A549 (cell line): ENCODE data around the gene SLC1A2. TPM values are rescaled to one million over a fixed set of nuclear protein-coding genes. Genes with fewer than 3 reads are reported as not detected.

Experiments
- ATAC-seq, 2 experiments: fragments of 200-7000 bp in 1 of 2; fragments of >200 bp in 1 of 2; cut with Nextera tagmentation in 1 of 2; cut with Tn5 transposase in 1 of 2; 3 replicates each; pipeline versions ENCODE4 v1.8.0 to v1.9.1; 2018 to 2020; ENCODE audit warnings: mild to moderate bottlenecking in 1 of 2, moderate library complexity in 1 of 2
- CTCF ChIA-PET: fragments of 300-600 bp; sonication (Branson Sonifier 250); formaldehyde crosslinking; extraction: SDS; loops from one replicate; lab custom pipeline; 2021; ENCODE audit warnings: antibody characterized with exemption, inconsistent platforms; lab: Yijun Ruan, JAX
- POLR2A ChIA-PET: fragments of 350-600 bp; formaldehyde crosslinking; extraction: SDS; loops from one replicate; lab custom pipeline; 2021; ENCODE audit warnings: antibody characterized with exemption, inconsistent platforms; lab: Yijun Ruan, JAX
- DNase-seq, 2 experiments: peaks; one replicate each; pipeline versions ENCODE4 v3.0.0 to v3.0.0-alpha.2; 2011 to 2016; ENCODE audit warnings: low read depth in 1 of 2, low spot score in 1 of 2
- FAIRE-seq: peaks from 2 replicates; lab custom pipeline; 2011; peaks lifted over from hg19 to GRCh38; lab: Jason Lieb, UNC
- H3K27ac ChIP-seq, 2 experiments: fragments of >200 bp; sonication (Bioruptor Twin); formaldehyde crosslinking; 3 replicates each; pipeline ENCODE4 v1.5.1; 2016 to 2017
- H3K4me1 ChIP-seq: fragments of >200 bp; sonication (Bioruptor Twin); formaldehyde crosslinking; 3 replicates; pipeline ENCODE4 v1.6.1; 2016
- H3K4me2 ChIP-seq: fragments of >200 bp; sonication (Bioruptor Twin); formaldehyde crosslinking; 3 replicates; pipeline ENCODE4 v1.6.1; 2016
- H3K4me3 ChIP-seq: fragments of >200 bp; sonication (Bioruptor Twin); formaldehyde crosslinking; 3 replicates; pipeline ENCODE4 v1.5.1; 2016
- H3K9me3 ChIP-seq: fragments of >200 bp; sonication (Bioruptor Twin); formaldehyde crosslinking; 3 replicates; pipeline ENCODE4 v1.6.1; 2016
- CEBPB ChIP-seq, 2 experiments: fragments of >200 bp in 1 of 2; sonication (Bioruptor Twin) in 1 of 2; formaldehyde crosslinking in 1 of 2; IDR thresholded peaks; 2 replicates each; pipeline ENCODE4 v1.6.1; 2012 to 2016
- CHD4 ChIP-seq: fragments of 200-600 bp; sonication (generic); IDR thresholded peaks from 2 replicates; pipeline ENCODE4 v1.6.1; 2016; ENCODE audit warnings: antibody characterized with exemption, mild to moderate bottlenecking, borderline replicate concordance
- EHF ChIP-seq: fragments of 250-450 bp; sonication (Bioruptor Pico); IDR thresholded peaks from 2 replicates; pipeline ENCODE4 v1.5.0; 2020; ENCODE audit warnings: mild to moderate bottlenecking
- EHMT2 ChIP-seq: fragments of 200-600 bp; sonication (generic); IDR thresholded peaks from 2 replicates; pipeline ENCODE4 v1.6.1; 2016; ENCODE audit warnings: antibody characterized with exemption, low read depth, mild to moderate bottlenecking, moderate library complexity
- EP300 ChIP-seq, 2 experiments: fragments of >200 bp; sonication (Bioruptor Twin); formaldehyde crosslinking; IDR thresholded peaks; 2 replicates in 1 of 2; 3 replicates in 1 of 2; pipeline ENCODE4 v1.6.1; 2016 to 2017
- FOSL2 ChIP-seq, 2 experiments: fragments of 450-650 bp in 1 of 2; fragments of >200 bp in 1 of 2; sonication (Bioruptor Twin) in 1 of 2; formaldehyde crosslinking; IDR thresholded peaks; 2 replicates each; pipeline versions ENCODE4 v1.5.0 to v1.6.1; 2016 to 2020; ENCODE audit warnings: mild to moderate bottlenecking in 1 of 2, moderate library complexity in 1 of 2
- GATA3 ChIP-seq: IDR thresholded peaks from 2 replicates; pipeline ENCODE4 v1.6.1; 2012; ENCODE audit warnings: borderline replicate concordance
- HDAC2 ChIP-seq: fragments of 200-600 bp; sonication (generic); IDR thresholded peaks from 2 replicates; pipeline ENCODE4 v1.6.1; 2016
- HEYL ChIP-seq: fragments of 250-450 bp; sonication (Bioruptor Pico); IDR thresholded peaks from 2 replicates; pipeline ENCODE4 v1.8.0; 2021; ENCODE audit warnings: mild to moderate bottlenecking, moderate library complexity
- JUN ChIP-seq, 2 experiments: fragments of >200 bp; sonication (Bioruptor Twin); formaldehyde crosslinking; IDR thresholded peaks; 2 replicates in 1 of 2; 3 replicates in 1 of 2; pipeline ENCODE4 v1.6.1; 2016 to 2017
- JUNB ChIP-seq: fragments of >200 bp; sonication (Bioruptor Twin); formaldehyde crosslinking; IDR thresholded peaks from 2 replicates; pipeline ENCODE4 v1.6.1; 2016
- KDM1A ChIP-seq: fragments of 200-600 bp; sonication (generic); IDR thresholded peaks from 2 replicates; pipeline ENCODE4 v1.6.1; 2016; ENCODE audit warnings: low read depth, mild to moderate bottlenecking
- MYC ChIP-seq: IDR thresholded peaks from 2 replicates; pipeline ENCODE4 v1.6.1; 2012; ENCODE audit warnings: mild to moderate bottlenecking, inconsistent platforms, low read length, improper control_type of control experiment, borderline replicate concordance
- NPAS2 ChIP-seq: fragments of 250-450 bp; sonication (Bioruptor Pico); IDR thresholded peaks from 2 replicates; pipeline ENCODE4 v1.8.0; 2022; ENCODE audit warnings: mild to moderate bottlenecking, moderate library complexity, borderline replicate concordance
- NR3C1 ChIP-seq: fragments of >200 bp; sonication (Bioruptor Twin); formaldehyde crosslinking; IDR thresholded peaks from 3 replicates; pipeline ENCODE4 v1.6.1; 2017
- RAD21 ChIP-seq, 2 experiments: fragments of >200 bp in 1 of 2; sonication (Bioruptor Twin) in 1 of 2; formaldehyde crosslinking in 1 of 2; IDR thresholded peaks in 1 of 2; conservative IDR thresholded peaks in 1 of 2; 2 replicates in 1 of 2; 3 replicates in 1 of 2; pipeline ENCODE4 v1.6.1; 2012 to 2018; ENCODE audit warnings: inconsistent platforms in 1 of 2
- RCOR1 ChIP-seq: fragments of 150-350 bp; IDR thresholded peaks from 2 replicates; pipeline ENCODE4 v1.6.1; 2014; ENCODE audit warnings: antibody characterized with exemption, low read length, low read depth
- SMC3 ChIP-seq: fragments of >200 bp; sonication (Bioruptor Twin); formaldehyde crosslinking; IDR thresholded peaks from 3 replicates; pipeline ENCODE4 v1.6.1; 2018; ENCODE audit warnings: inconsistent platforms
- SREBF2 ChIP-seq: fragments of 450-650 bp; IDR thresholded peaks from 2 replicates; pipeline ENCODE4 v1.6.1; 2014; ENCODE audit warnings: mild to moderate bottlenecking, moderate library complexity
- TP53 ChIP-seq: fragments of 250-450 bp; sonication (Bioruptor Pico); IDR thresholded peaks from 2 replicates; pipeline ENCODE4 v1.5.0; 2021; ENCODE audit warnings: mild to moderate bottlenecking, moderate library complexity
- WGBS: methylation state at CpG from one replicate; pipeline ENCODE4 v1.1.6; 2017; ENCODE audit errors: missing lambda C conversion rate; 5-methylcytosine and 5-hydroxymethylcytosine counted together
- polyA plus RNA-seq, 4 experiments: library from polyadenylated mRNA; depleted of rRNA in 3 of 4; stranded (reverse); fragments of >200 nt; fragmentation: RNase III in 1 of 4; extraction: RNeasy Plus Mini Kit Qiagen cat#74134 plus additional on column Dnase treatment in 1 of 4; gene quantifications; 2 replicates in 3 of 4; 3 replicates in 1 of 4; pipeline ENCODE4 v1.2.3, GENCODE V29; 2011 to 2017
- TF ChIP-seq, protein P1 (sequence below): fragments of 150-350 bp; IDR thresholded peaks from 2 replicates; pipeline ENCODE4 v1.6.1; 2014; ENCODE audit warnings: low read depth, mild to moderate bottlenecking, low read length
- TF ChIP-seq, protein P2 (sequence below): fragments of >200 bp; sonication (Bioruptor Twin); formaldehyde crosslinking; IDR thresholded peaks from 2 replicates; pipeline ENCODE4 v1.6.1; 2016
- TF ChIP-seq, protein P3 (sequence below): IDR thresholded peaks from 2 replicates; pipeline ENCODE4 v1.6.1; 2012; ENCODE audit warnings: low read depth, borderline replicate concordance
- TF ChIP-seq, protein P4 (sequence below): fragments of >200 bp; sonication (Bioruptor Twin); formaldehyde crosslinking; IDR thresholded peaks from 3 replicates; pipeline ENCODE4 v1.6.1; 2016
- TF ChIP-seq, protein P5 (sequence below): IDR thresholded peaks from 2 replicates; pipeline ENCODE4 v1.6.1; 2012
- TF ChIP-seq, protein P6 (sequence below): fragments of 250-450 bp; sonication (Bioruptor Pico); IDR thresholded peaks from 2 replicates; pipeline ENCODE4 v1.5.0; 2020; ENCODE audit warnings: low read depth, mild to moderate bottlenecking, moderate library complexity

SLC1A2 gene
- polyA plus RNA-seq, 2 of the 4 experiments (the other 2 are of a cell fraction): 0.01 to 0.14 TPM

DNA sequence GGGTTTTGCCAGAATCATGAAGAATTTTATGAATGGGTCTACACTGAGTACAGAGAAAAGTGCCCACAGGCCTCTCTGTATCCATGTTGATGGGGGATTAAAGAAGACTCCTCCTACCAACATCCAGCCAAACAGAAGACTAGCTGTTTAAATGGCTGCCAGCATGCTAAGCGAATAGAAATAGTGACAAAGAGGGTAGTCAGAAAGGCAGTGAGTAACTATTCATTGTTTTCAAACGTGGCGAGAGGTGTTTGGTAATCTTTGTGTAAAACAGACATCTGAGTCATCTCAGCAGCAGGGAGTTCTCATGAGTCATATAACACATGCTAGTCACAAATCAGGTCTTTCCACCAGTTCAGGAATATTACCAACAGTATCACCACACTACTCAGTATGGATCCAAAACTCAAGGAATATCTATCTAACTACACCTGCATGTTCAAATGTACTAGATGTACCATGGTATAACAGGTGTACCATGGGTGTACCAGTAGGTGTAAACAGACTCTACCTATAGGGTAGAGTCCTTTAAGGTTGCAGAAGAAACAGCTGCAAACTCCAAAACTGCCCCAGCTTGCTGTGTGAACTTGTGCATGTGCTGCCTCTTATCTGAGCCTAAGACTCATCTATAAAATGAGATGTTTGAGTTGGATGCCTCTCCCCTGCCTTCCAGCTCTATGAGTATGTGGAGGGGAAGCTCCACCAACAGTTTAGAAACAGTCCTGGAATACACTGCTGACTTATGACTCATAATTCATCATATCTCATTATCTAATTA, 82.0 kb downstream of the SLC1A2 start:
- WGBS: 0% methylated on average over 3 of the region's 3 CpGs
- Histone ChIP-seq H3K4me3 (no peak overlapping the region), H3K4me1 (peaks cover 23% of the 10 kb centered on the region), H3K4me2 (peak overlapping the region; percentile 64), H3K27ac (peak overlapping the region; percentile 67 to 78), H3K9me3 (no peaks in the 10 kb centered on the region)
- DNase-seq (peak; percentile 90 to 95), ATAC-seq (peak; percentile 96 to 99), FAIRE-seq (peak; percentile 67)
- POLR2A ChIA-PET: interaction anchor here (1.1 kb wide), 1 partner anchor 27 kb away, joined by 4 read pairs; no protein-coding TSS in a partner anchor
- TF ChIP-seq CHD4: no peak
- TF ChIP-seq, protein P1, sequence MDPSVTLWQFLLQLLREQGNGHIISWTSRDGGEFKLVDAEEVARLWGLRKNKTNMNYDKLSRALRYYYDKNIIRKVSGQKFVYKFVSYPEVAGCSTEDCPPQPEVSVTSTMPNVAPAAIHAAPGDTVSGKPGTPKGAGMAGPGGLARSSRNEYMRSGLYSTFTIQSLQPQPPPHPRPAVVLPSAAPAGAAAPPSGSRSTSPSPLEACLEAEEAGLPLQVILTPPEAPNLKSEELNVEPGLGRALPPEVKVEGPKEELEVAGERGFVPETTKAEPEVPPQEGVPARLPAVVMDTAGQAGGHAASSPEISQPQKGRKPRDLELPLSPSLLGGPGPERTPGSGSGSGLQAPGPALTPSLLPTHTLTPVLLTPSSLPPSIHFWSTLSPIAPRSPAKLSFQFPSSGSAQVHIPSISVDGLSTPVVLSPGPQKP: no peak
- TF ChIP-seq, protein P2, sequence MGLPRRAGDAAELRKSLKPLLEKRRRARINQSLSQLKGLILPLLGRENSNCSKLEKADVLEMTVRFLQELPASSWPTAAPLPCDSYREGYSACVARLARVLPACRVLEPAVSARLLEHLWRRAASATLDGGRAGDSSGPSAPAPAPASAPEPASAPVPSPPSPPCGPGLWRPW: peak; percentile 75
- no peak for TF ChIP-seq HEYL (CRISPR knock-in tag)
- TF ChIP-seq, protein P3, sequence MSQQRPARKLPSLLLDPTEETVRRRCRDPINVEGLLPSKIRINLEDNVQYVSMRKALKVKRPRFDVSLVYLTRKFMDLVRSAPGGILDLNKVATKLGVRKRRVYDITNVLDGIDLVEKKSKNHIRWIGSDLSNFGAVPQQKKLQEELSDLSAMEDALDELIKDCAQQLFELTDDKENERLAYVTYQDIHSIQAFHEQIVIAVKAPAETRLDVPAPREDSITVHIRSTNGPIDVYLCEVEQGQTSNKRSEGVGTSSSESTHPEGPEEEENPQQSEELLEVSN: no peak
- TF ChIP-seq RAD21 (conservative IDR thresholded peaks at IDR 0.05 in 1 of 2, IDR thresholded peaks at IDR 0.05 in 1 of 2): peak in 1 of 2 experiments; percentile 23; a peak in 1 of 5 replicates
- no peak for TF ChIP-seq EHF (CRISPR knock-in tag)
- no peak for TF ChIP-seq TP53
- TF ChIP-seq, protein P4, sequence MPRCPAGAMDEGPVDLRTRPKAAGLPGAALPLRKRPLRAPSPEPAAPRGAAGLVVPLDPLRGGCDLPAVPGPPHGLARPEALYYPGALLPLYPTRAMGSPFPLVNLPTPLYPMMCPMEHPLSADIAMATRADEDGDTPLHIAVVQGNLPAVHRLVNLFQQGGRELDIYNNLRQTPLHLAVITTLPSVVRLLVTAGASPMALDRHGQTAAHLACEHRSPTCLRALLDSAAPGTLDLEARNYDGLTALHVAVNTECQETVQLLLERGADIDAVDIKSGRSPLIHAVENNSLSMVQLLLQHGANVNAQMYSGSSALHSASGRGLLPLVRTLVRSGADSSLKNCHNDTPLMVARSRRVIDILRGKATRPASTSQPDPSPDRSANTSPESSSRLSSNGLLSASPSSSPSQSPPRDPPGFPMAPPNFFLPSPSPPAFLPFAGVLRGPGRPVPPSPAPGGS: peak; percentile 72; the same call in 1 of the 3 replicates
- no peak for TF ChIP-seq KDM1A
- no peak for TF ChIP-seq EHMT2
- TF ChIP-seq FOSL2 (IDR thresholded peaks at IDR 0.05): peak; percentile 97
- TF ChIP-seq FOSL2 (CRISPR knock-in tag; IDR thresholded peaks at IDR 0.05): peak; percentile 99
- peak; percentile 58 to 91; a peak in 3 of 4 replicates for TF ChIP-seq CEBPB (IDR thresholded peaks at IDR 0.05)
- peak; percentile 74 to 90 for TF ChIP-seq JUN (IDR thresholded peaks at IDR 0.05)
- TF ChIP-seq NR3C1: no peak
- no peak for TF ChIP-seq SREBF2
- peak; percentile 71; the same call in 1 of the 2 replicates for TF ChIP-seq GATA3
- TF ChIP-seq JUNB: peak; percentile 99
- TF ChIP-seq, protein P5, sequence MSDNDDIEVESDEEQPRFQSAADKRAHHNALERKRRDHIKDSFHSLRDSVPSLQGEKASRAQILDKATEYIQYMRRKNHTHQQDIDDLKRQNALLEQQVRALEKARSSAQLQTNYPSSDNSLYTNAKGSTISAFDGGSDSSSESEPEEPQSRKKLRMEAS: peak; percentile 85
- TF ChIP-seq NPAS2: no peak
- peak; percentile 41 to 67; a peak in 2 of 5 replicates for TF ChIP-seq EP300 (IDR thresholded peaks at IDR 0.05)
- TF ChIP-seq HDAC2: no peak
- peak; percentile 35; the same call in 1 of the 3 replicates for TF ChIP-seq SMC3
- CTCF ChIA-PET: interaction anchor here (0.8 to 2.3 kb wide), 8 partner anchors 9 to 54 kb away, joined by 3 to 8 read pairs (median 4); no protein-coding TSS in a partner anchor

DNA sequence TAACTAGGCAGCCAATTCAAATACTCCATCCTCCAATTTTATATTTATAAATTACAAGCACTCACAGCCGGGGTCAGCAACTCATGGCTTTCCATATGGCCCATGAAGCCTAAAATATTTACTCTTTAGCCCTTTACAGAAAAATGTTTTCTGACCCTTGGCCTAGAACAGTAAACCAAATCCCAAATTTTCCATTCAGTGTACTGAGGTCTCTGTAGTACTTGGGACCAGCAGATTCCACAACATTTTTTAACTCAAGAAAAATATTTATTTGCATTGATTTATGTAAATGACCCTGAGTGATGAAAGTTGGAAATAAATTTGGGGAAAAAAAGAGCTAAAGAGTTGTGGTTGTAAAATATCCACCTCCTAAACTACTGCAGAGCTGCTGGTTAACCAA, 82.6 kb downstream of the SLC1A2 start:
- ATAC-seq (no peak), DNase-seq (no peak), FAIRE-seq (no peak)
- ChIA-PET POLR2A (interaction anchor here (1.1 kb wide), 1 partner anchor 27 kb away, joined by 4 read pairs; no protein-coding TSS in a partner anchor), CTCF (interaction anchor here (0.8 to 2.3 kb wide), 7 partner anchors 10 to 55 kb away, joined by 3 to 8 read pairs (median 3); no protein-coding TSS in a partner anchor)
- H3K4me1 ChIP-seq: peaks cover 23% of the 10 kb centered on the region
- peak overlapping the region; percentile 64 for H3K4me2 ChIP-seq
- H3K27ac ChIP-seq: peak overlapping the region; percentile 50 to 78
- no peaks in the 10 kb centered on the region for H3K9me3 ChIP-seq
- 90% methylated on average over 1 of the region's 1 CpG for WGBS
- H3K4me3 ChIP-seq: no peak overlapping the region
- TF ChIP-seq RCOR1 (no peak), SMC3 (no peak), EHF (CRISPR knock-in tag) (no peak), MYC (no peak)
- TF ChIP-seq, protein P6, sequence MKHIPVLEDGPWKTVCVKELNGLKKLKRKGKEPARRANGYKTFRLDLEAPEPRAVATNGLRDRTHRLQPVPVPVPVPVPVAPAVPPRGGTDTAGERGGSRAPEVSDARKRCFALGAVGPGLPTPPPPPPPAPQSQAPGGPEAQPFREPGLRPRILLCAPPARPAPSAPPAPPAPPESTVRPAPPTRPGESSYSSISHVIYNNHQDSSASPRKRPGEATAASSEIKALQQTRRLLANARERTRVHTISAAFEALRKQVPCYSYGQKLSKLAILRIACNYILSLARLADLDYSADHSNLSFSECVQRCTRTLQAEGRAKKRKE: no peak
- TF ChIP-seq, all 56 proteins: peak for 0
